Thoracic aorta (tissue), 2 donors: ENCODE measurements around the gene NOS1AP. TPM values are rescaled to one million over a fixed set of nuclear protein-coding genes. Genes with fewer than 3 reads are reported as not detected.

Source experiments
- ATAC-seq: fragments of 150-250 bp; one replicate; pipeline ENCODE4 v1.8.0; 2017; ENCODE audit warnings: low read depth; ENCODE audit not compliant: insufficient number of reproducible peaks, low FRiP score
- DNase-seq: peaks from one replicate; pipeline ENCODE4 v3.0.0-alpha.2; 2020; ENCODE audit warnings: low spot score
- H3K27ac ChIP-seq, 2 donors: fragments of 200-600 bp; sonication (generic); 1 replicate in 1 of 2; 2 replicates in 1 of 2; pipeline ENCODE4 v1.5.1; 2016; ENCODE audit warnings: mild to moderate bottlenecking in 2 of 2, moderate library complexity in 2 of 2
- H3K27me3 ChIP-seq: fragments of 200-600 bp; sonication (generic); replicated peaks from 2 replicates; pipeline ENCODE4 v1.6.0; 2016; ENCODE audit warnings: mild to moderate bottlenecking; ENCODE audit not compliant: insufficient read depth
- H3K36me3 ChIP-seq: fragments of 200-600 bp; sonication (generic); one replicate; pipeline ENCODE4 v1.5.1; 2016
- H3K4me1 ChIP-seq, 2 donors: fragments of 200-600 bp; sonication (generic); 1 replicate in 1 of 2; 2 replicates in 1 of 2; pipeline versions ENCODE4 v1.5.1 to v1.6.0; 2016; ENCODE audit warnings: low read depth in 2 of 2, mild to moderate bottlenecking in 1 of 2; ENCODE audit not compliant: control insufficient read depth in 1 of 2
- H3K4me3 ChIP-seq: fragments of 200-600 bp; sonication (generic); 2 replicates; pipeline ENCODE4 v1.5.1; 2016; ENCODE audit warnings: mild to moderate bottlenecking
- H3K9me3 ChIP-seq: fragments of 200-600 bp; sonication (generic); 2 replicates; pipeline ENCODE4 v1.5.1; 2016
- CTCF ChIP-seq: fragments of 200-600 bp; sonication (generic); IDR thresholded peaks from one replicate; pipeline ENCODE4 v1.5.1; 2019; ENCODE audit warnings: antibody characterized with exemption
- total RNA-seq, 2 donors: library from RNA; depleted of rRNA; stranded (reverse); fragments of >200 nt; gene quantifications; one replicate each; pipeline versions ENCODE4 v1.1.0 to v1.2.3, GENCODE V29; 2016

The NOS1AP gene
- total RNA-seq, 2 donors from 2014 or later, result 6.3 to 12.2 TPM

- ATAC-seq (no peak), DNase-seq (no peak)
- H3K4me1 ChIP-seq, result peaks cover 0 to 18% of the 10 kb centered on the region in 2 donors
- H3K4me3 ChIP-seq, result no peak overlapping the region
- no peak overlapping the region for H3K27ac ChIP-seq
- no peaks in the 10 kb centered on the region for H3K9me3 ChIP-seq
- H3K36me3 ChIP-seq, result no peaks in the 10 kb centered on the region
- H3K27me3 ChIP-seq, result no peaks in the 10 kb centered on the region
- TF ChIP-seq CTCF, result no peak
These were observed 69.7 kb downstream of the NOS1AP start for GRCh38 chr1:162139211-162139610.

- peaks cover 0 to 15% of the 10 kb centered on the region in 2 donors for H3K4me1 ChIP-seq
- H3K9me3 ChIP-seq, result no peaks in the 10 kb centered on the region
- no peaks in the 10 kb centered on the region for H3K27me3 ChIP-seq
- no peak for ATAC-seq
- no peak overlapping the region for H3K4me3 ChIP-seq
- no peaks in the 10 kb centered on the region for H3K36me3 ChIP-seq
- TF ChIP-seq CTCF, result no peak
- H3K27ac ChIP-seq, result no peak overlapping the region
- no peak for DNase-seq
These were observed 72.0 kb downstream of the NOS1AP start for GRCh38 chr1:162141281-162142054.

GRCh38 chr1:162142968-162143367 is 73.5 kb downstream of the NOS1AP start:
- ATAC-seq, result no peak
- Histone ChIP-seq H3K27ac (no peak overlapping the region), H3K4me1 (peaks cover 0 to 5% of the 10 kb centered on the region in 2 donors), H3K27me3 (no peaks in the 10 kb centered on the region), H3K36me3 (no peaks in the 10 kb centered on the region), H3K4me3 (no peak overlapping the region), H3K9me3 (no peaks in the 10 kb centered on the region)
- DNase-seq, result no peak
- TF ChIP-seq CTCF, result no peak

GRCh38 chr1:162144268-162144667 is 74.8 kb downstream of the NOS1AP start:
- no peaks in the 10 kb centered on the region for H3K9me3 ChIP-seq
- no peak for TF ChIP-seq CTCF
- no peaks in the 10 kb centered on the region for H3K27me3 ChIP-seq
- ATAC-seq (no peak), DNase-seq (no peak)
- no peak overlapping the region for H3K27ac ChIP-seq
- no peak overlapping the region for H3K4me3 ChIP-seq
- H3K36me3 ChIP-seq, result no peaks in the 10 kb centered on the region
- peaks cover 0 to 5% of the 10 kb centered on the region in 2 donors for H3K4me1 ChIP-seq

- no peak for DNase-seq
These were observed 75.4 kb downstream of the NOS1AP start for GRCh38 chr1:162144853-162145252.

More at GRCh38 chr1:162144853-162145252, 75.4 kb downstream of the NOS1AP start:
- Histone ChIP-seq H3K27me3 (no peaks in the 10 kb centered on the region), H3K4me1 (peaks cover 0 to 5% of the 10 kb centered on the region in 2 donors), H3K4me3 (no peak overlapping the region), H3K27ac (no peak overlapping the region), H3K9me3 (no peaks in the 10 kb centered on the region), H3K36me3 (no peaks in the 10 kb centered on the region)
- no peak for ATAC-seq
- TF ChIP-seq CTCF, result no peak
